Inflammatory macrophage (primary cell): ENCODE measurements around the gene ALDH1L2.

Experiments used
- DNase-seq, 2 donors: peaks; one replicate each; pipeline ENCODE4 v3.0.0-alpha.2; 2020 to 2022

The ALDH1L2 gene

GRCh38 chr12:105083031-105083430 lies 1.2 kb downstream of the ALDH1L2 start:
- no peak for DNase-seq

- no peak for DNase-seq
These were observed 5.3 kb downstream of the ALDH1L2 start for GRCh38 chr12:105078712-105079570.

- no peak for DNase-seq
These were observed 6.8 kb downstream of the ALDH1L2 start for GRCh38 chr12:105077435-105077834.

- DNase-seq, result no peak
These were observed 7.3 kb downstream of the ALDH1L2 start for GRCh38 chr12:105076913-105077312.

GRCh38 chr12:105076098-105076497 lies 8.2 kb downstream of the ALDH1L2 start:
- no peak for DNase-seq

- no peak for DNase-seq
These were observed 11.3 kb downstream of the ALDH1L2 start for GRCh38 chr12:105072888-105073488.

GRCh38 chr12:105071981-105072380 lies 12.3 kb downstream of the ALDH1L2 start:
- DNase-seq, result no peak

GRCh38 chr12:105069936-105070702 lies 14.1 kb downstream of the ALDH1L2 start:
- DNase-seq, result no peak

- no peak for DNase-seq
These were observed 16.7 kb downstream of the ALDH1L2 start for GRCh38 chr12:105067511-105068031.

GRCh38 chr12:105064564-105065178 lies 19.6 kb downstream of the ALDH1L2 start:
- DNase-seq, result no peak

GRCh38 chr12:105060715-105061378 lies 23.4 kb downstream of the ALDH1L2 start:
- no peak for DNase-seq

- peak; percentile 1 to 12 for DNase-seq
These were observed 27.1 kb downstream of the ALDH1L2 start for GRCh38 chr12:105057174-105057573.

- peak; percentile 83 to 97 for DNase-seq
These were observed 31.1 kb downstream of the ALDH1L2 start for GRCh38 chr12:105053116-105053572.

- DNase-seq, result no peak
These were observed 32.3 kb downstream of the ALDH1L2 start for GRCh38 chr12:105051981-105052380.

GRCh38 chr12:105048315-105048714 lies 35.9 kb downstream of the ALDH1L2 start:
- peak in 1 of 2 donors; percentile 11 for DNase-seq

GRCh38 chr12:105047308-105047707 lies 37.0 kb downstream of the ALDH1L2 start:
- DNase-seq, result peak in 1 of 2 donors; percentile 9

- DNase-seq, result no peak
These were observed 43.1 kb downstream of the ALDH1L2 start for GRCh38 chr12:105041186-105041585.

GRCh38 chr12:105040476-105040875 lies 43.8 kb downstream of the ALDH1L2 start:
- DNase-seq, result no peak

- DNase-seq, result no peak
These were observed 47.2 kb downstream of the ALDH1L2 start for GRCh38 chr12:105036937-105037649.

GRCh38 chr12:105033851-105034250 lies 50.4 kb downstream of the ALDH1L2 start:
- no peak for DNase-seq

- no peak for DNase-seq
These were observed 51.4 kb downstream of the ALDH1L2 start for GRCh38 chr12:105032703-105033357.
